B cell (primary cell): ENCODE data around the gene RBM39. TPM values are rescaled to one million over a fixed set of nuclear protein-coding genes. Genes with fewer than 3 reads are reported as not detected.

Experiments
- ATAC-seq: fragments of 200-7000 bp; cut with Tn5 transposase; one replicate; pipeline ENCODE4 v1.10.0; 2021; ENCODE audit warnings: low read depth, mild to moderate bottlenecking, moderate number of reproducible peaks, moderate library complexity
- CTCF ChIA-PET: fragments of 350-600 bp; sonication (Branson Sonifier 250); formaldehyde crosslinking; loops from one replicate; lab custom pipeline; 2021; ENCODE audit warnings: antibody characterized with exemption, inconsistent platforms; lab: Charles Lee
- POLR2A ChIA-PET: fragments of 350-600 bp; sonication (Branson Sonifier 250); formaldehyde crosslinking; loops from one replicate; lab custom pipeline; 2021; ENCODE audit warnings: antibody characterized with exemption; lab: Charles Lee
- DNase-seq: peaks from one replicate; pipeline ENCODE4 v3.0.0; 2013
- H2AFZ ChIP-seq: 2 replicates; pipeline ENCODE4 v1.6.1; 2012; ENCODE audit warnings: mild to moderate bottlenecking, low read depth, low read length; ENCODE audit not compliant: insufficient read depth, poor library complexity, severe bottlenecking
- H3K27ac ChIP-seq, 2 donors: 1 replicate in 1 of 2; 2 replicates in 1 of 2; pipeline ENCODE4 v1.5.1; 2012 to 2013; ENCODE audit warnings: low read length in 2 of 2, mild to moderate bottlenecking in 2 of 2, moderate library complexity in 1 of 2
- H3K27me3 ChIP-seq, 4 experiments: fragments of 200-600 bp in 1 of 4; sonication (generic) in 1 of 4; replicated peaks in 1 of 4; 1 replicate in 2 of 4; 2 replicates in 2 of 4; pipeline versions ENCODE4 v1.6.1 to v1.7.0; 2013 to 2016; ENCODE audit warnings: low read length in 3 of 4, mild to moderate bottlenecking in 2 of 4, mixed read lengths in 1 of 4, moderate library complexity in 1 of 4; ENCODE audit not compliant: insufficient read depth in 4 of 4, control insufficient read depth in 3 of 4; ENCODE audit errors: control extremely low read depth in 1 of 4
- H3K36me3 ChIP-seq, 2 experiments: replicated peaks in 1 of 2; 1 replicate in 1 of 2; 2 replicates in 1 of 2; pipeline versions ENCODE4 v1.6.1 to v1.7.1; 2013; ENCODE audit warnings: low read length in 1 of 2; ENCODE audit not compliant: insufficient read depth in 2 of 2, control insufficient read depth in 1 of 2; ENCODE audit errors: control extremely low read depth in 1 of 2, extremely low read depth in 1 of 2
- H3K4me1 ChIP-seq, 2 donors: fragments of 200-600 bp in 1 of 2; sonication (generic) in 1 of 2; 1 replicate in 1 of 2; 2 replicates in 1 of 2; pipeline versions ENCODE4 v1.5.1 to v1.6.1; 2013 to 2017; ENCODE audit warnings: low read length in 2 of 2; ENCODE audit not compliant: control insufficient read depth in 2 of 2, insufficient read depth in 2 of 2
- H3K4me2 ChIP-seq: replicated peaks from 2 replicates; pipeline ENCODE3; 2012; ENCODE audit warnings: mild to moderate bottlenecking, low read depth, low read length; ENCODE audit not compliant: poor library complexity, severe bottlenecking
- H3K4me3 ChIP-seq, 5 experiments: fragments of 200-600 bp in 1 of 5; sonication (generic) in 1 of 5; 1 replicate in 3 of 5; 2 replicates in 2 of 5; pipeline versions ENCODE4 v1.5.1 to v1.7.0; 2011 to 2016; ENCODE audit warnings: low read length in 4 of 5, mild to moderate bottlenecking in 4 of 5, low read depth in 2 of 5, control low read depth in 1 of 5, moderate library complexity in 1 of 5; ENCODE audit not compliant: insufficient read depth in 1 of 5; ENCODE audit errors: control extremely low read depth in 1 of 5, extremely low read depth in 1 of 5
- H3K79me2 ChIP-seq: fragments of 200-600 bp; sonication (generic); one replicate; pipeline ENCODE4 v1.6.0; 2016; ENCODE audit warnings: low read length; ENCODE audit not compliant: control insufficient read depth, insufficient read depth
- H3K9ac ChIP-seq: fragments of 200-600 bp; sonication (generic); 2 replicates; pipeline ENCODE4 v1.6.1; 2017; ENCODE audit warnings: mild to moderate bottlenecking, low read length, moderate library complexity
- H3K9me3 ChIP-seq, 3 donors: one replicate each; pipeline versions ENCODE4 v1.6.1 to v1.7.1; 2013; ENCODE audit warnings: low read length in 2 of 3; ENCODE audit not compliant: control insufficient read depth in 2 of 3, insufficient read depth in 1 of 3; ENCODE audit errors: control extremely low read depth in 1 of 3
- H4K20me1 ChIP-seq: 2 replicates; pipeline ENCODE4 v1.6.0; 2012; ENCODE audit warnings: mild to moderate bottlenecking, low read length; ENCODE audit not compliant: insufficient read depth, control insufficient read depth, poor library complexity, severe bottlenecking
- H3K27ac Mint-ChIP-seq: one replicate; pipeline ENCODE4 v1.8.0; 2021; ENCODE audit warnings: mixed read lengths
- H3K27me3 Mint-ChIP-seq: one replicate; pipeline ENCODE4 v1.8.0; 2021; ENCODE audit warnings: mixed read lengths
- H3K4me1 Mint-ChIP-seq: one replicate; pipeline ENCODE4 v1.8.0; 2021; ENCODE audit warnings: mixed read lengths
- H3K4me3 Mint-ChIP-seq: one replicate; pipeline ENCODE4 v1.8.0; 2021; ENCODE audit warnings: mixed read lengths
- H3K9me3 Mint-ChIP-seq: one replicate; pipeline ENCODE4 v1.8.0; 2022; ENCODE audit warnings: mixed read lengths; ENCODE audit not compliant: insufficient read depth
- EZH2 ChIP-seq: IDR thresholded peaks from 2 replicates; pipeline ENCODE4 v1.6.1; 2012; ENCODE audit warnings: borderline replicate concordance, low read depth, mild to moderate bottlenecking, moderate library complexity, low read length; ENCODE audit not compliant: insufficient read depth, poor library complexity, severe bottlenecking
- WGBS: methylation state at CpG from one replicate; pipeline ENCODE4 v1.1.5; 2013; ENCODE audit warnings: missing lambda C conversion rate; ENCODE audit not compliant: insufficient coverage; 5-methylcytosine and 5-hydroxymethylcytosine counted together
- intact Hi-C: fragments of 100-400 bp; cut with micrococcal nuclease; formaldehyde crosslinking; loops from one replicate; pipeline ENCODE4 v1.10.0; 2022
- polyA plus RNA-seq: library from polyadenylated mRNA; depleted of rRNA; stranded (reverse); fragments of >200 nt; gene quantifications from 2 replicates; pipeline ENCODE4 v1.2.3, GENCODE V29; 2012
- total RNA-seq, 2 donors: library from RNA; stranded (reverse); fragments of 120-200 nt in 1 of 2; gene quantifications; 1 replicate in 1 of 2; 2 replicates in 1 of 2; pipeline versions ENCODE4 v1.2.3 to v1.2.4, GENCODE V29; 2013 to 2022
- TF ChIP-seq, protein P1 (sequence below): fragments of 200-600 bp; IDR thresholded peaks from one replicate; pipeline ENCODE4 v1.8.0; 2022; ENCODE audit warnings: antibody characterized with exemption, mild to moderate bottlenecking

Gene RBM39
- total and polyA plus RNA-seq, 2 donors (not counting 1 experiment from before 2014, with no cell fraction given), result 217 to 689 TPM

DNA sequence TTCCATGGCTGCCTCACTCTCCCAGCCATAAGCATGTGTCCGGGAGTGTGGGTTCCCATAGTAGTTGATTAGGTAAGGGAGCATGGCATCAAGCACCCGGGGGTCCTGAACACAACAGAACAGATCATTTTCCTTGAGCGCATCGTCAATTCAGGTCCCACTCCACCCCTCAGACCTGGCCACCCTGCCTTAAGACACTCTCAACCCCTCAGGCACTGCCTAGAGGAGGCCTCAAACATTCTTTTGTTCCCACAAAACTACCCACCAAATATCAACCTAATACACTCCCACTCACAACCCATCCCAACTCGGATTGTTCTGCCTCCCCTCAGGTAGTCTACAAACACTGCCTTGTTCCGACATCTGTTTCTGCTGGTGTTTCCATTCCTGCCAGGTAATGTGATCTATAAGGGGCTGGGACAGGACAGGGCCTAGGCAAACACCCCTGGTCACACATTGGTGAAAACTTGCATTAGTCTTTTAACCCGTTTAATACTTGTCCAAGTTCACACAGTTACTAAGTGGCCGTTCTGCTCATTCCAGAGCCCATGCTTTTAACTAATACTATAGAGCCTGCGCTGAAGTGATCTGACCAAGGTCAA, 44.3 kb downstream of the RBM39 start:
- peak overlapping the region in 1 of 2 donors; percentile 96 for H3K27ac ChIP-seq
- peaks cover 17 to 23% of the 10 kb centered on the region in 2 donors for H3K4me1 ChIP-seq
- no peaks in the 10 kb centered on the region for H3K27me3 ChIP-seq
- H2AFZ ChIP-seq, result peak overlapping the region; percentile 100
- H3K9ac ChIP-seq, result peak overlapping the region; percentile 100
- peak overlapping the region in 2 of 5 experiments; percentile 87 to 98 for H3K4me3 ChIP-seq
- Mint-ChIP-seq H3K4me1 (peaks cover 33% of the 10 kb centered on the region), H3K27ac (peak overlapping the region; percentile 97), H3K9me3 (no peaks in the 10 kb centered on the region), H3K27me3 (no peaks in the 10 kb centered on the region), H3K4me3 (peak overlapping the region; percentile 85)
- no peaks in the 10 kb centered on the region for H3K9me3 ChIP-seq
- ChIA-PET CTCF (no interaction called here), POLR2A (no interaction called here)
- TF ChIP-seq, protein P1, sequence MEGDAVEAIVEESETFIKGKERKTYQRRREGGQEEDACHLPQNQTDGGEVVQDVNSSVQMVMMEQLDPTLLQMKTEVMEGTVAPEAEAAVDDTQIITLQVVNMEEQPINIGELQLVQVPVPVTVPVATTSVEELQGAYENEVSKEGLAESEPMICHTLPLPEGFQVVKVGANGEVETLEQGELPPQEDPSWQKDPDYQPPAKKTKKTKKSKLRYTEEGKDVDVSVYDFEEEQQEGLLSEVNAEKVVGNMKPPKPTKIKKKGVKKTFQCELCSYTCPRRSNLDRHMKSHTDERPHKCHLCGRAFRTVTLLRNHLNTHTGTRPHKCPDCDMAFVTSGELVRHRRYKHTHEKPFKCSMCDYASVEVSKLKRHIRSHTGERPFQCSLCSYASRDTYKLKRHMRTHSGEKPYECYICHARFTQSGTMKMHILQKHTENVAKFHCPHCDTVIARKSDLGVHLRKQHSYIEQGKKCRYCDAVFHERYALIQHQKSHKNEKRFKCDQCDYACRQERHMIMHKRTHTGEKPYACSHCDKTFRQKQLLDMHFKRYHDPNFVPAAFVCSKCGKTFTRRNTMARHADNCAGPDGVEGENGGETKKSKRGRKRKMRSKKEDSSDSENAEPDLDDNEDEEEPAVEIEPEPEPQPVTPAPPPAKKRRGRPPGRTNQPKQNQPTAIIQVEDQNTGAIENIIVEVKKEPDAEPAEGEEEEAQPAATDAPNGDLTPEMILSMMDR, result no peak
- no peaks in the 10 kb centered on the region for H4K20me1 ChIP-seq
- intact Hi-C loops, result loop anchor here (2.0 to 5.0 kb wide), 4 partner anchors 43 to 243 kb away; partner anchors contain the start of genes CEP250 and PHF20
- DNase-seq (no peak), ATAC-seq (no peak)
- H3K36me3 ChIP-seq, result peaks cover 6 to 21% of the 10 kb centered on the region in 2 experiments
- peaks cover 18% of the 10 kb centered on the region for H3K79me2 ChIP-seq
- WGBS, result 88% methylated on average over 6 of the region's 9 CpGs
- H3K4me2 ChIP-seq, result peak overlapping the region; percentile 99

DNA sequence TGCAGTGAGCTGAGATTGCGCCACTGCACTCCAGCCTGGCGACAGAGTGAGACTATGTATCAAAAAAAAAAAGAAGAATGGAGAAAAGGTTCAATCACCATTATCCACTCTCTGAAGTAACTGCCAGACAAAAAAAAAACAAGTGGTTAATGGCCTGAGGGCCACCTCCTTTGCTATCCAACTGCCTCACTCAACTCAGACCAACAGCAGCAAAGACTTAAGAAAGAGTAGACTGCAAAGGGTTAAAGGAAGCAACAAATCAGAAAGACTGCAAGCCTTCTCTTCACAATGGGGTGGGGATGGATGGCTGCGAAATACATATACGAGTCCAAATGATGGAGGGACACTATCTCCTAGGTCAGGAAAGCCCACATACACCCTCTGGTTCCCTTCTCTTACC, 46.1 kb downstream of the RBM39 start:
- ATAC-seq, result no peak
- Histone ChIP-seq H4K20me1 (no peaks in the 10 kb centered on the region), H3K4me3 (no peak overlapping the region), H3K9ac (no peak overlapping the region), H2AFZ (no peak overlapping the region), H3K4me1 (peaks cover 17 to 23% of the 10 kb centered on the region in 2 donors), H3K4me2 (no peak overlapping the region), H3K9me3 (no peaks in the 10 kb centered on the region), H3K27me3 (no peaks in the 10 kb centered on the region), H3K27ac (no peak overlapping the region), H3K36me3 (peaks cover 6 to 12% of the 10 kb centered on the region in 2 experiments), H3K79me2 (peaks cover 18% of the 10 kb centered on the region)
- intact Hi-C loops, result loop anchor here (5.0 kb wide), 1 partner anchor 94 kb away; no protein-coding TSS in a partner anchor
- CTCF ChIA-PET, result no interaction called here
- Mint-ChIP-seq H3K27me3 (no peaks in the 10 kb centered on the region), H3K27ac (no peak overlapping the region), H3K4me1 (peaks cover 33% of the 10 kb centered on the region), H3K4me3 (no peak overlapping the region), H3K9me3 (no peaks in the 10 kb centered on the region)
- DNase-seq, result no peak
- POLR2A ChIA-PET, result interaction anchor here (0.7 kb wide), 1 partner anchor 75 kb away, joined by 4 read pairs; no protein-coding TSS in a partner anchor
- TF ChIP-seq, protein P1, result no peak
- TF ChIP-seq EZH2, result no peak
- WGBS, result no CpG with 5 or more reads among the region's 4 CpGs
